Left colon (tissue), 2 donors: ENCODE results near the gene ZFYVE28. TPM values are rescaled to one million over a fixed set of nuclear protein-coding genes. Genes with fewer than 3 reads are reported as not detected.

ENCODE experiments used
- ATAC-seq: fragments of 200-7000 bp; cut with Tn5 transposase; one replicate; pipeline ENCODE4 v1.9.1; 2020; ENCODE audit warnings: mild to moderate bottlenecking, moderate library complexity
- DNase-seq, 2 donors: peaks; one replicate each; pipeline ENCODE4 v3.0.0-alpha.2; 2020
- intact Hi-C, 2 donors: fragments of 100-400 bp; cut with DNase I in 1 of 2; cut with micrococcal nuclease in 1 of 2; formaldehyde crosslinking; loops; one replicate each; pipeline versions ENCODE4 v1.11.2 to v1.14.0; 2022; cut with DNase I, micrococcal nuclease
- total RNA-seq, 2 donors: library from RNA; stranded (reverse); fragmentation: NEBNext Ultra II Directional; extraction: Animal tissue kit (Norgen Biotek cat#: 25700); gene quantifications; one replicate each; pipeline ENCODE4 v1.2.1, GENCODE V29; 2021
- donor health status: DM: no; HTN: no; CAD: no.
- donor health status: DM: yes; HTN: yes; CAD: no.

Gene ZFYVE28
- total RNA-seq, 2 donors from 2014 or later: 31.9 to 48.7 TPM

- DNase-seq: peak in 1 of 2 donors; percentile 23
- intact Hi-C loops: no loop called here
Measured at GRCh38 chr4:2254665-2255500, 163.6 kb downstream of the ZFYVE28 start.

GRCh38 chr4:2253160-2254084, 165.0 kb downstream of the ZFYVE28 start:
- no peak for ATAC-seq
- intact Hi-C loops: no loop called here
- peak; percentile 2 to 10 for DNase-seq

More at GRCh38 chr4:2254665-2255500, 163.6 kb downstream of the ZFYVE28 start:
- no peak for ATAC-seq

GRCh38 chr4:2252530-2253091, 165.8 kb downstream of the ZFYVE28 start:
- DNase-seq: peak in 1 of 2 donors; percentile 20
- intact Hi-C loops: no loop called here
- no peak for ATAC-seq

- peak in 1 of 2 donors; percentile 19 for DNase-seq
- ATAC-seq: no peak
- intact Hi-C loops: no loop called here
Measured at GRCh38 chr4:2251795-2252529, 166.5 kb downstream of the ZFYVE28 start.

GRCh38 chr4:2251073-2251794, 167.2 kb downstream of the ZFYVE28 start:
- intact Hi-C loops: no loop called here
- ATAC-seq (no peak), DNase-seq (peak in 1 of 2 donors; percentile 5)

- ATAC-seq (no peak), DNase-seq (no peak)
- intact Hi-C loops: no loop called here
Measured at GRCh38 chr4:2250357-2251072, 167.9 kb downstream of the ZFYVE28 start.

GRCh38 chr4:2249526-2250356, 168.7 kb downstream of the ZFYVE28 start:
- ATAC-seq (no peak), DNase-seq (no peak)
- intact Hi-C loops: no loop called here

- DNase-seq (no peak), ATAC-seq (no peak)
- intact Hi-C loops: no loop called here
Measured at GRCh38 chr4:2248821-2249261, 169.6 kb downstream of the ZFYVE28 start.

- no peak for DNase-seq
- ATAC-seq: peak; percentile 4
- intact Hi-C loops: no loop called here
Measured at GRCh38 chr4:2248044-2248780, 170.2 kb downstream of the ZFYVE28 start.

GRCh38 chr4:2247128-2248043, 171.1 kb downstream of the ZFYVE28 start:
- ATAC-seq: no peak
- DNase-seq: peak in 1 of 2 donors; percentile 4
- intact Hi-C loops: no loop called here

GRCh38 chr4:2246384-2247127, 171.9 kb downstream of the ZFYVE28 start:
- ATAC-seq: no peak
- intact Hi-C loops: no loop called here
- DNase-seq: no peak

GRCh38 chr4:2245787-2246275, 172.6 kb downstream of the ZFYVE28 start:
- no peak for DNase-seq
- no peak for ATAC-seq
- intact Hi-C loops: no loop called here

GRCh38 chr4:2245057-2245786, 173.2 kb downstream of the ZFYVE28 start:
- intact Hi-C loops: no loop called here
- no peak for ATAC-seq

More at GRCh38 chr4:2245057-2245786, 173.2 kb downstream of the ZFYVE28 start:
- no peak for DNase-seq
